Peyer's patch (tissue), 4 donors: Measurements from ENCODE around the gene SCUBE1. TPM values are rescaled to one million over a fixed set of nuclear protein-coding genes. Genes with fewer than 3 reads are reported as not detected.
"Not testable (repeated sequence)": the region's sequence is repeated elsewhere in the genome, so short reads cannot be mapped to it uniquely, and the experiment has no call there.

Experiments
- DNase-seq, 3 donors: peaks; one replicate each; pipeline ENCODE4 v3.0.0-alpha.2; 2017 to 2019
- H3K27ac ChIP-seq, 4 donors: fragments of 200-600 bp; sonication (generic); one replicate each; pipeline ENCODE4 v1.5.1; 2016 to 2019
- H3K27me3 ChIP-seq, 2 donors: fragments of 200-600 bp; sonication (generic); one replicate each; pipeline ENCODE4 v1.5.1; 2019
- H3K36me3 ChIP-seq, 3 donors: fragments of 200-600 bp; sonication (generic); one replicate each; pipeline ENCODE4 v1.5.1; 2016 to 2019
- H3K4me1 ChIP-seq, 4 donors: fragments of 200-600 bp; sonication (generic); one replicate each; pipeline ENCODE4 v1.5.1; 2016 to 2019
- H3K4me3 ChIP-seq, 4 donors: fragments of 200-600 bp; sonication (generic); 1 replicate in 3 of 4; 2 replicates in 1 of 4; pipeline ENCODE4 v1.5.1; 2016 to 2019; ENCODE audit warnings: mild to moderate bottlenecking in 1 of 4
- H3K9me3 ChIP-seq, 4 donors: fragments of 200-600 bp; sonication (generic); one replicate each; pipeline ENCODE4 v1.5.1; 2016 to 2019; ENCODE audit warnings: mild to moderate bottlenecking in 1 of 4
- CTCF ChIP-seq, 6 experiments: fragments of 450-650 bp in 4 of 6; fragments of 200-600 bp in 2 of 6; sonication (generic) in 1 of 6; IDR thresholded peaks; one replicate each; pipeline ENCODE4 v1.5.1; 2017 to 2019; ENCODE audit warnings: antibody characterized with exemption in 6 of 6, mild to moderate bottlenecking in 3 of 6, moderate library complexity in 1 of 6
- POLR2A ChIP-seq, 2 donors: fragments of 450-650 bp; IDR thresholded peaks; one replicate each; pipeline ENCODE4 v1.5.1; 2017; ENCODE audit warnings: antibody characterized with exemption in 2 of 2, mild to moderate bottlenecking in 2 of 2, moderate library complexity in 2 of 2
- total RNA-seq, 4 donors: library from RNA; depleted of rRNA; stranded (reverse); fragments of >200 nt; gene quantifications; one replicate each; pipeline ENCODE4 v1.1.0, GENCODE V29; 2016

SCUBE1 gene
- total RNA-seq, 4 donors from 2014 or later, result 1.6 to 47.9 (median 7.9) TPM

DNA sequence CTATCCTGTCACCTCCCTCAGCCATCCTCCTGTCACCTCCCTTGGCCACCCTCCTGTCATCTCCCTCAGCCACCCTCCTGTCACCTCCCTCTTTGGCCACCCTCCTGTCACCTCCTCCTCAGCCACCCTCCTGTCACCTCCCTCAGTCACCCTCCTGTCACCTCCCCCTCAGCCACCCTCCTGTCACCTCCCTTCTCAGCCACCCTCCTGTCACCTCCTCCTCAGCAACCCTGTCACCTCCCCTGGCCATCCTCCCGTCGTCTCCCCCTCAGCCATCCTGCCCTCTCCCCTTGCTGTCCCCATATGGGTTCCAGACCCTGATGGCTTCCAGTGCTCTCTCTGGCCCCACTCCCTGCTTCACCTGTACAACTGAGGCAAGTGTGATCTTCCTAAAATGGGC is 61.8 kb downstream of the SCUBE1 start:
- DNase-seq, result no peak
- Histone ChIP-seq H3K36me3 (no peaks in the 10 kb centered on the region), H3K4me1 (peaks cover 0 to 10% (median 0%) of the 10 kb centered on the region in 4 donors), H3K4me3 (no peak overlapping the region), H3K9me3 (no peaks in the 10 kb centered on the region), H3K27me3 (no peaks in the 10 kb centered on the region), H3K27ac (no peak overlapping the region)
- TF ChIP-seq CTCF (IDR thresholded peaks at IDR 0.05) (no peak), POLR2A (IDR thresholded peaks at IDR 0.05) (no peak)

DNA sequence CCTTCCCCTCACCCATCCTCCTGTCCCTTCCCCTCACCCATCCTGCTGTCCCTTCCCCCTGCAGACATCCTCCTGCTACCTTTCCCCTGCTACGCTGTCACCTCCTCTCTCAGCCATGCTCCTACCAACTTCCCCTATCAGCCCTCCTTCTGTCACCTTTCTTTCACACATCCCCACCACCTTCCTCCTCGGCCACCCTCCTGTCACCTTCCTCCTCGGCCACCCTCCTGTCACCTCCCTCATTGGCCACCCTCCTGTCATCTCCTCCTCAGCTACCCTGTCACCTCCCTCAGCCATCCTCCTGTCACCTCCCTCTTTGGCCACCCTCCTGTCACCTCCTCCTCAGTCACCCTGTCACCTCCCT is 62.7 kb downstream of the SCUBE1 start:
- not testable (repeated sequence) for DNase-seq

GRCh38 chr22:43279867-43280522 is 63.2 kb downstream of the SCUBE1 start:
- no peak for DNase-seq
- no peak overlapping the region for H3K4me3 ChIP-seq
- H3K4me1 ChIP-seq, result peaks cover 0 to 10% (median 0%) of the 10 kb centered on the region in 4 donors
- no peak overlapping the region for H3K27ac ChIP-seq
- no peaks in the 10 kb centered on the region for H3K9me3 ChIP-seq
- no peaks in the 10 kb centered on the region for H3K36me3 ChIP-seq
- no peaks in the 10 kb centered on the region for H3K27me3 ChIP-seq
- TF ChIP-seq POLR2A (IDR thresholded peaks at IDR 0.05), result no peak
- no peak for TF ChIP-seq CTCF (IDR thresholded peaks at IDR 0.05)

More for the DNA sequence above, 62.7 kb downstream of the SCUBE1 start:
- peaks cover 0 to 10% (median 0%) of the 10 kb centered on the region in 4 donors for H3K4me1 ChIP-seq
- not testable (repeated sequence) for H3K9me3 ChIP-seq, H3K27ac ChIP-seq, H3K4me3 ChIP-seq, H3K27me3 ChIP-seq, H3K36me3 ChIP-seq

GRCh38 chr22:43277987-43278601 is 65.1 kb downstream of the SCUBE1 start:
- H3K4me3 ChIP-seq, result no peak overlapping the region
- H3K27me3 ChIP-seq, result no peaks in the 10 kb centered on the region
- no peak for TF ChIP-seq POLR2A (IDR thresholded peaks at IDR 0.05)
- TF ChIP-seq CTCF (IDR thresholded peaks at IDR 0.05), result no peak
- no peaks in the 10 kb centered on the region for H3K9me3 ChIP-seq
- H3K36me3 ChIP-seq, result no peaks in the 10 kb centered on the region
- no peak overlapping the region for H3K27ac ChIP-seq
- H3K4me1 ChIP-seq, result peaks cover 0 to 10% (median 0%) of the 10 kb centered on the region in 4 donors
- DNase-seq, result no peak

- H3K27me3 ChIP-seq, result no peaks in the 10 kb centered on the region
- H3K4me1 ChIP-seq, result peaks cover 0 to 10% (median 0%) of the 10 kb centered on the region in 4 donors
- no peak for DNase-seq
- no peaks in the 10 kb centered on the region for H3K9me3 ChIP-seq
- no peak overlapping the region for H3K27ac ChIP-seq
- TF ChIP-seq POLR2A (IDR thresholded peaks at IDR 0.05), result no peak
- TF ChIP-seq CTCF (IDR thresholded peaks at IDR 0.05), result no peak
- H3K36me3 ChIP-seq, result no peaks in the 10 kb centered on the region
- no peak overlapping the region for H3K4me3 ChIP-seq
Measured at GRCh38 chr22:43277091-43277490, 66.1 kb downstream of the SCUBE1 start.

DNA sequence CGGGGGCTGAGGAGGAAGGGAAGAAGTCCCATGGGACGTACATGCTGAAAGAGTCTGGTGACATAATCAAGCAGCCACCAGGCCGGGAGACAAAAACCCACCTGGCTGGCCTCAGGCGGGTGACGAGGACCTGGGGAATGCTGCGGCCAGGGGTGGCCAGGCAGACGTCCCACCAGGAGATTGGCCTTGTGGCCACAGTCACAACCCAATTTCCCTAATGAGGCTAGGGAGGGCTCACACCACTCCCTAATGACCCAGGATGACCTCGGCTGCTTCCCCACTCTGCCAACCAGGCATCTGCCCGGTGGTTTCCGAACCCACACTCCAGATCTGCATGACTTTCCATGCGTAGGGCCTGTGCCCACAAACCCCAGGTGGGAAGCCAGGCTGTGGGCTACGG is 66.9 kb downstream of the SCUBE1 start:
- Histone ChIP-seq H3K27me3 (no peaks in the 10 kb centered on the region), H3K27ac (no peak overlapping the region), H3K4me3 (no peak overlapping the region), H3K36me3 (no peaks in the 10 kb centered on the region), H3K9me3 (no peaks in the 10 kb centered on the region), H3K4me1 (peaks cover 0 to 10% (median 0%) of the 10 kb centered on the region in 4 donors)
- TF ChIP-seq POLR2A (IDR thresholded peaks at IDR 0.05) (no peak), CTCF (IDR thresholded peaks at IDR 0.05) (no peak)
- DNase-seq, result no peak
